HCT116 (cell line): Measurements from ENCODE around the gene RNF31. TPM values are rescaled to one million over a fixed set of nuclear protein-coding genes. Genes with fewer than 3 reads are reported as not detected.
"Not testable (repeated sequence)": the region's sequence is repeated elsewhere in the genome, so short reads cannot be mapped to it uniquely, and the experiment has no call there.

Experiments used
- ATAC-seq: fragments of 200-7000 bp; cut with Tn5 transposase; 2 replicates; pipeline ENCODE4 v1.9.1; 2020; ENCODE audit warnings: mild to moderate bottlenecking, moderate library complexity
- BruUV-seq: library from RNA; stranded (reverse); fragments of 400-500 nt; replicated peaks from 2 replicates; lab custom pipeline; 2021; lab: Mats Ljungman, UMichigan
- CTCF ChIA-PET: fragments of 300-600 bp; sonication (Branson Sonifier 250); formaldehyde crosslinking; loops from one replicate; lab custom pipeline; 2021; ENCODE audit warnings: antibody characterized with exemption; lab: Charles Lee
- POLR2A ChIA-PET: fragments of 300-600, 350-600 bp; sonication (Branson Sonifier 250); formaldehyde crosslinking; loops from one replicate; lab custom pipeline; 2021; ENCODE audit warnings: antibody characterized with exemption; lab: Charles Lee
- RAD21 ChIA-PET, 2 experiments: fragments of 300-600 bp; sonication (Branson Sonifier 250); formaldehyde crosslinking; loops; one replicate each; lab custom pipeline; 2023; ENCODE audit warnings: low total read pairs in 2 of 2; ENCODE audit not compliant: uncharacterized antibody in 2 of 2, unreplicated experiment in 2 of 2, low non-redundant PET in 1 of 2; lab: Charles Lee
- DNase-seq: peaks from one replicate; pipeline ENCODE4 v3.0.0-alpha.2; 2010; ENCODE audit warnings: low read depth, low spot score
- H2AFZ ChIP-seq: fragments of 200-600 bp; shearing (Covaris generic), sonication (generic); 2 replicates; pipeline ENCODE4 v1.6.1; 2017; ENCODE audit warnings: low read depth, mixed run types, mixed read lengths, antibody characterized with exemption, low read length; ENCODE audit not compliant: poor library complexity, severe bottlenecking
- H3K27ac ChIP-seq: 2 replicates; pipeline ENCODE4 v1.5.1; 2012; ENCODE audit warnings: low read depth, low read length
- H3K27me3 ChIP-seq: fragments of 200-600 bp; sonication (generic); 2 replicates; pipeline ENCODE4 v1.6.1; 2016; ENCODE audit warnings: mixed run types, low read length, mixed read lengths; ENCODE audit not compliant: insufficient read depth
- H3K36me3 ChIP-seq, 2 experiments: fragments of 200-500 bp in 1 of 2; fragments of 200-600 bp in 1 of 2; sonication (Bioruptor generic) in 1 of 2; sonication (generic) in 1 of 2; 2 replicates each; pipeline versions ENCODE4 v1.5.1 to v1.6.1; 2014 to 2016; ENCODE audit warnings: low read length in 2 of 2, inconsistent platforms in 1 of 2, mixed read lengths in 1 of 2, mixed run types in 1 of 2; ENCODE audit not compliant: insufficient read depth in 2 of 2, control insufficient read depth in 1 of 2
- H3K4me1 ChIP-seq, 2 experiments: fragments of 200-600 bp in 1 of 2; sonication (generic) in 1 of 2; 2 replicates each; pipeline versions ENCODE4 v1.5.1 to v1.6.1; 2012 to 2017; ENCODE audit warnings: low read length in 2 of 2, inconsistent platforms in 1 of 2, mild to moderate bottlenecking in 1 of 2, mixed read lengths in 1 of 2, mixed run types in 1 of 2, moderate library complexity in 1 of 2; ENCODE audit not compliant: insufficient read depth in 2 of 2, control insufficient read depth in 1 of 2
- H3K4me2 ChIP-seq: fragments of 200-600 bp; sonication (generic); 2 replicates; pipeline ENCODE4 v1.6.1; 2017; ENCODE audit warnings: mixed run types, low read length, mixed read lengths
- H3K4me3 ChIP-seq, 2 experiments: fragments of 200-600 bp in 1 of 2; sonication (generic) in 1 of 2; replicated peaks in 1 of 2; 2 replicates each; pipeline ENCODE4 v1.5.1; 2011 to 2016; ENCODE audit warnings: low read length in 2 of 2, control low read depth in 1 of 2, low read depth in 1 of 2, mild to moderate bottlenecking in 1 of 2, mixed read lengths in 1 of 2, mixed run types in 1 of 2
- H3K79me2 ChIP-seq: fragments of 200-600 bp; sonication (generic); 2 replicates; pipeline ENCODE4 v1.6.1; 2017; ENCODE audit warnings: mild to moderate bottlenecking, mixed run types, low read length, moderate library complexity, mixed read lengths; ENCODE audit not compliant: insufficient read depth
- H3K9ac ChIP-seq: fragments of 200-600 bp; sonication (generic); 2 replicates; pipeline ENCODE4 v1.6.1; 2016; ENCODE audit warnings: low read length, mixed read lengths
- H3K9me2 ChIP-seq: fragments of 200-600 bp; sonication (generic), shearing (Covaris generic); 2 replicates; pipeline ENCODE4 v1.6.1; 2017; ENCODE audit warnings: mixed run types, mild to moderate bottlenecking, moderate library complexity; ENCODE audit not compliant: insufficient read depth
- H3K9me3 ChIP-seq, 2 experiments: fragments of 200-500 bp in 1 of 2; fragments of 200-600 bp in 1 of 2; sonication (Bioruptor generic) in 1 of 2; sonication (generic) in 1 of 2; 2 replicates each; pipeline ENCODE4 v1.6.1; 2014 to 2017; ENCODE audit warnings: low read length in 2 of 2, mixed read lengths in 2 of 2, inconsistent platforms in 1 of 2, low read depth in 1 of 2, mild to moderate bottlenecking in 1 of 2, mixed run types in 1 of 2, moderate library complexity in 1 of 2; ENCODE audit not compliant: control insufficient read depth in 1 of 2, insufficient read depth in 1 of 2
- H4K20me1 ChIP-seq: fragments of 200-600 bp; sonication (generic), shearing (Covaris generic); 2 replicates; pipeline ENCODE4 v1.6.1; 2017; ENCODE audit warnings: mixed run types, mild to moderate bottlenecking, moderate library complexity; ENCODE audit not compliant: insufficient read depth
- intact Hi-C: fragments of 100-400 bp; cut with micrococcal nuclease; formaldehyde crosslinking; loops from 2 replicates; pipeline ENCODE4 v1.10.0; 2022
- total RNA-seq: library from RNA; stranded (reverse); gene quantifications from one replicate; pipeline ENCODE4 v1.2.1, GENCODE V29; 2021; ENCODE audit not compliant: unreplicated experiment

RNF31 gene
- total RNA-seq, 1 experiment from 2014 or later: 78.0 TPM

- RAD21 ChIA-PET, H3K4me1 ChIP-seq, H3K27ac ChIP-seq, intact Hi-C loops, DNase-seq, H4K20me1 ChIP-seq, H3K4me3 ChIP-seq, H2AFZ ChIP-seq, H3K27me3 ChIP-seq, H3K79me2 ChIP-seq, ATAC-seq, CTCF ChIA-PET, POLR2A ChIA-PET, BruUV-seq, H3K9me2 ChIP-seq, H3K4me2 ChIP-seq, H3K9ac ChIP-seq: not testable (repeated sequence)
- Histone ChIP-seq H3K9me3 (peaks cover 3 to 10% of the 10 kb centered on the region in 2 experiments; a peak in 1 of 4 replicates), H3K36me3 (peaks cover 3 to 35% of the 10 kb centered on the region in 2 experiments)
Measured at GRCh38 chr14:24202538-24202937, 55.2 kb downstream of the RNF31 start.

- POLR2A ChIA-PET, H3K9ac ChIP-seq, H3K4me2 ChIP-seq, H3K27me3 ChIP-seq, H3K4me1 ChIP-seq, H3K79me2 ChIP-seq, RAD21 ChIA-PET, H3K9me2 ChIP-seq, H3K4me3 ChIP-seq, H2AFZ ChIP-seq, CTCF ChIA-PET, BruUV-seq, DNase-seq, intact Hi-C loops, H3K27ac ChIP-seq, H4K20me1 ChIP-seq, ATAC-seq: not testable (repeated sequence)
- peaks cover 3 to 35% of the 10 kb centered on the region in 2 experiments for H3K36me3 ChIP-seq
- H3K9me3 ChIP-seq: peaks cover 3 to 10% of the 10 kb centered on the region in 2 experiments; a peak in 1 of 4 replicates
Measured at GRCh38 chr14:24203249-24203886, 56.1 kb downstream of the RNF31 start.
